ENCODE results near the gene RCL1.

RCL1 gene

DNA sequence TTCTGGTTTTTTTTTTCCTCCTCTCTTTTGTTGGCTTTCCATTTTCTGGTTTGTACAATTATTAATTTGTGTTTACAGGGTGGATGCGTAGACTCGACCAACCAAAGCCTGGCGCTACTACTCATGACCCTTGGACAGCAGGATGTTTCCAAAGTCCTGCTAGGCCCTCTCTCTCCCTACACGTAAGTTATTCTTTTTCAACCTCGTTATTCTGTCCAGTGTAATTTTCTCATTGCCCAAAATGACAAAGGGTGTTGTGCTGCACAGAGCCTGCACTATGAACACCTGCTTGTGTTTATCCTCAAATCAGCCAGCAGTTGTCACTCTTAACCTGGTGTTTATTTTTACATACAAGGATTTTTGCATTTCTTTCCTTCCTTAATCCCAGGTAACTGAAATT is 56.6 kb downstream of the RCL1 start:
- DNase-seq = no peak

DNA sequence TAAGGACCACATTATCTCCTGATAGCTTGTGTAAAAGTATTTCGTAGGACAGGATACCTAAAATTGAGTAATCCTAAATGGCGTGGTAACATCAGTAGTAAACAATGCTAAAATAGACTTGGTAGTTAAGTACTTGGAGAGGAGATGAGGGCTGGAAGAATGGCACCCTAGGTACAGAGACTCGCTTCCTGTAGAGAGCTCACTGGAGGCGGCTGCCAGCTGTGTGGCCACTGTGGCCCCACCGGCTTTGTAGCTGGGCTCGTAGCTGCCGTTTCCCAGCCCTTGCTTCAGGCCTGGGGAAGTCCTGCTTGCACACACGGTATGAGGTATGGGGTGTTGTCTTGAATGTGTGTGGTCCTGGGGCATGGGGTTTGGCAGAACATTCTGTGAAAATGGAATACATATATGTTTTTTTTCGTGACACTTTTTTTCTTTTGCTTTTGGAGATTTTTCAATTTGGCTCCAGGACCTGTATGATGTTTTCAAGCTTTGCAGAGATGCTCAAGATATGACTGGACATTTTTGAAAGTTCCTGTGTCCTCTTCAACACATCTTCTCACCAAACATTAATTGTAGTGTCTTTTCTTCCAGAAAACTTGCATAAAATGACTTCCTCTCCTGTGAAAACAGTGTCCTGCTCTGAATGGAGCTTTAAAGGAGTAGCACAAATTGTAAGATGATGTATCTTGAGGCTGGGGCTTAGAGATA is 58.0 kb downstream of the RCL1 start:
- DNase-seq = peak; percentile 55

DNA sequence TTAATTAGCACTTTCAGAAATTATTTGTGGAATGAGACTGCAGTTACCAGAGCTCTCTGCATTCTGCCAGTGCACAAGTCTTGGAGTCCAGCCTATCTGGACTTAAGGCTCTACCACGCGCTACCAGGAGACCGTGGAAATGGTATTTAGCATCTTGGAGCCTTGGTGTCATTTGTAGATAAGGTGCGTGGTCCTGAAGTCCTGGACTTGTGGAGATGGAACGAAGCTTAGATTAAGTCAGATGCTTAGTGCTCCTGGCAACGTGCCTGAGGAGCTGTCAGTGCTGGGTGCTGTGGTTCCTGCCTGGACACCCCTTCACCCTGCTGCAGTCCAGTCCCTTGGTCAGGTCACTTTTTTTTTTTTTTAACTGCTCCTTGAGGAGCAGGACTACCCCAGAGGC is 59.7 kb downstream of the RCL1 start:
- peak; percentile 100 for DNase-seq

DNA sequence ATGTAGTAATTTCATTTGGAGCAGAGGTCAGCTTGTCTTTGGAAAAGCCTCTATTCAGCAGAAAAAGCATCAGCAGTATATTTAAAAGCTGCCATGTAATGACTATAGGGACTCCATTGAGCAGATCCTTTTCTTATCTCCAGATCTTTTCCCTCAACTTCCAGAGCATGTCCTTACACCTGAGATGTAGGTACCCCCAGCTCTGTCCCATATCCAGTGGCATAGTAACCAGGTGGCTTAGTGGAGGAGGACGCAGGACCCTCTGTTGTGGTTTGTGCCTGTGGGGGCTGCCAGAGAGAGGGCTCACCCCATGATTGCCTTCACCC is 61.5 kb downstream of the RCL1 start:
- no peak for DNase-seq

DNA sequence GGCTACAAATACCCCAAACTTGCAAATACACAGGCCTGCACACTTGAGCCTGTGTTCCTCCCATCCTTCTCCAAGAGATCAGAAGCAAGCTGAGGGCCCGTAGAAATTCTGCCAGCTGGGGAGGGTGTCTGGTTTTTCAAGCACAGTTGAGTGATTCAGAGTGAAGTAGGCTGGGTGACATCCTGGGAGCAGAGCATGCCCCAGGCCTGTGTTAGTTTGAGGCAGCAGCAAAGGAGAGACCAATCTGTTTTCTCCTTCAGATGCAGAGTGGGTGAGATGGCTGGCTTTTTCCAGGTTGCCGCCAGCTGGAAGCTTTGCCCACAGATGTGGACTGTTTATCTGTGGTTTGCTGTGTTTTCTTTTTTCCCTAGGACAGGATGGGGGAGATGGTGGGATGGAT is 63.1 kb downstream of the RCL1 start:
- DNase-seq = no peak

DNA sequence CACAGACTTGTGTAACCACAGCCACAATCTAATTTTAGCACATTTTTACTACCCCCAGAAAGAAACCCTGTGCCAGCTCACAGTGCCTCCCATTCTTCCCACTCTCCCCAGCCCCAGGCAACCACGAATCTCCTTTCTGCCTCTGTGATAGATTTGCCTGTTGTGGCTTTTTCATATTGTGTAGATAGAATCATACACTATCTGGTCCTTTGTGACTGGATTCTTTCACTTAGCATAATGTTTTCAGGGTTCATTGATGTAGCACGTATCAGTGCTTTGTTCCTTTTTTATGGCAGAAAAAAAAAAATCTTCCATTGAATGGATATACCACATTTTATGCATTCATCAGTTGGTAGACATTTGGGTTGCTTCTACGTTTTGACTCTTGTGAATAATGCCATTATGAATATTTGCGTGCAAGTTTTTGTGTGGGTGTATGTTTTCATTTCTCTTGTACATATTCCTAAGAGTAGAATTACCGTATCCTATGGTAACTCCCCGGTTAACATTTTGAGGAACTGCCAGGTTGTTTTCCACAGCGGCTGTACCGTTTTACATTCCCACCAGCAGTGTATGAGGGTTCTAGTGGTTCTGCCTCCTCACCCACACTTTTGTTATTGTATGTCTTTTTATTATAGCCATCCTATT is 64.5 kb downstream of the RCL1 start:
- DNase-seq = peak; percentile 59

DNA sequence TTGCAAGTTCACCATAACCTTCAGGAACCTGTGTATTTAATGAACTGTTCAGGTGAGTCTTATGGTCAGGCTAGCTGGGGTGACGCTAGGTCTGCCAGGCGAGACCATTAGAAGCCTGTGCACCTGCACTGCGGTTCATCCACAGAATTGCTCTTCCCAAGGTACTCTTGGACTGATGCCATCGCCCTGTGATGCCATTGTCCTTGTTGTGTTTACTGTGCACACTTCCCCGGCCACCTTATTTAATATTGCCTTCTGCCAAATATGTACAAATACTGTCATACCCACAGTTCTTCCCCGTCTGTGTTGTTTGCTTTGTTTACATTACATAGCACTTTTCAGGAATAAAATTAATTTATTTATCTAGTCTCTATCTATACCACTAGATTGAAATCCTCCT is 66.3 kb downstream of the RCL1 start:
- DNase-seq = no peak

DNA sequence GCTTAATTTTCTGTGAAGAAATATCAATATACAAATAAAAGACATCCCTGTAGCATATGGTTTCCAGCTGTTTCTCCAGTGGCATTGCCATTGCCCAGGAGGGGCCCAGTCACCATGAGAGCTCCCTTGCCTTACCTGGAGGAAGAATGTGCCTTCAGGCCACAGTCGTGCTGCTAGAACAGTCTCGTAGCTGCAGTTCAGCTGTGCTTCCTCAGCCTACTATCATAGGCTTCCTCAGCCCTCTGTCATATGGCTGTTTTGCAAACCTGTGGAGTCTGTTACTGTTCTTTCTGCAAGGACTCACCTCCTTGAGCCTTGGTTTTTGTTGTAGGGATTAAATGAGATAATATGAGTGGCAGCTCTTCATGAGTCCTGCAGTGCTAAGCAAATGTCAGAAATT is 67.6 kb downstream of the RCL1 start:
- no peak for DNase-seq

DNA sequence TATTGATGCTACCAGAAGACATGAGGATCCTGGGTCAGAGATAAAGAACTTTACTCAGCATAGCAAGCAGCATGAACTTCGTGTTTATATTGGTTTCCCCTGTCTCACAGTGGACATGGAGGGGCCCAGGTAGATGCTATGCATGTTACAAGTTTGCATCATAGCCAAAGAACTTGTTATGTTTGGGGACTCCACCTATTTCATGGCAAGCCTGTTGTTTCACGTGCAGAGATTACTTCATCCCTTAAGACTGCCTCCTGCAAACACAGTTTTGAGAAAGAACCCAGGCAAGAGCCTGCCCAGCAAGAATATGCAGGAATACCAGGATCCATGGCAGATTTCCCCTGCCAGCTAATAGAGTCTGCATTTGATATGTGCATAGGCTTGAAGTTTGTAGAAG is 68.4 kb downstream of the RCL1 start:
- DNase-seq = no peak

DNA sequence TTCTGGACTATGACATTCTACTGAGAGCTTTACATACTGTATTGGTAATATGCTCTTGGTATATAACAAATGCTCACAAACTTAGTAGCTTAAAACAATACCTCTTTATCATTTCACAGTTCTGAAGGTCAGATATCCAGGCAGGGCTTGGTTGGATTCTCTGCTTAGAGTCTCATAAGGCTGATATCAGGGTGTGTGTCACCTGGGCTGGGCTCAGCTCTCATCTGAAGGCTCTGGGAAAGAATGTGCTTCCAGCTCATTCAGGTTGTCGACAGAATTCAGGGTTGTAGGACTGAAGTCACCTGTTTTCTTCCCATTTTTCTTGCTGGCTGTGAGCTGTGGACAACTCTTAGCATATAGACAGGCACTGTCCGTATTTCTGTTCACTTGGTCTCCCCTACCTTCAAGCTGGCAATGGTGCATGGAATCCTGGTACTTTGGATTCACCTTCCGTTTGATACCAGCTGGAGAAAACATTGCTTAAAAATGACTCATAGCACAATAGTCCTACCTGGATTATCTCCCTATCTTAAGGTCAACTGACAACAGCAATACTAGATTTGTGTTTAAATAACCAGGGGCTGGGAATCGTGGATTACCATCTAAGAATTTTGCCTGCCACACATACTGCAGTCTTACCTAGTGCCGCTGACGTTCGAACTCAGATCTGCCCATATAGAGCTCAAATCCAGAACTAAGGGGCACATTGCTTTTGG is 69.2 kb downstream of the RCL1 start:
- peak; percentile 47 for DNase-seq

DNA sequence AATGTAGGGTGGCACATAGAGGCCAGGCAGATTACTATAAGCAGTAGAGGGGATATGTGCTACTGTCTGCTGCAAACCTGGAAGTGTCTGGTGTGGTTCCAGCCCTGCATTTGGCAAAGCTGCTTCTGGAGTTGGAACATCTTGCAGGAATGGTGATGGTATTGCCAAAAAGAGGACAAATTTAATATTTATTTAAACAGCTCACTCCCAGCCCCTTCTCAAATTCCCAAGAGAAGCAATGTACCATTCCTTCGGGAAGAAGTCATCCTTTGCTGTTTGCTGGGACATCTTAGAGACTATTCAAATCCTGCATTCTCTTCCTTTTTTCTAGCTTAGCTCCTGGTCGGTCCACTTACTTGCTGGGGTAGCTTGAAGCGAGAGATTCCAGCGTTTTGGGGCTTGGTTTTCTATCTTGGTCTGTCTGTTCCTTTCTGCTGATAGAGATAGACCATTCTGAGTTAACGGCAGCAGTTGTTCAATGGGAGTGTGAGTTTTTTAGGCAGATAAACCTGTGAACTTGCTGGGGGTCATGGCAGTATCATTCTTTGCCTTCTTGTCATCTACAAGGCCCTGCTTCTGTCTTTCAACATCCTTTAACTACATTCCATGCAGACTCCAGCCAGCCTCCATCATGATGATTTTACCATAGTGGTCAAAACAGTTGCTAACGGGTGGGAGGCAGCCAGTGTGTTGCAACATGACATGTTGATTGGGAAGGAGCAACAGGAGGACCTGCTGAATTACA is 69.9 kb downstream of the RCL1 start:
- peak; percentile 97 for DNase-seq

DNA sequence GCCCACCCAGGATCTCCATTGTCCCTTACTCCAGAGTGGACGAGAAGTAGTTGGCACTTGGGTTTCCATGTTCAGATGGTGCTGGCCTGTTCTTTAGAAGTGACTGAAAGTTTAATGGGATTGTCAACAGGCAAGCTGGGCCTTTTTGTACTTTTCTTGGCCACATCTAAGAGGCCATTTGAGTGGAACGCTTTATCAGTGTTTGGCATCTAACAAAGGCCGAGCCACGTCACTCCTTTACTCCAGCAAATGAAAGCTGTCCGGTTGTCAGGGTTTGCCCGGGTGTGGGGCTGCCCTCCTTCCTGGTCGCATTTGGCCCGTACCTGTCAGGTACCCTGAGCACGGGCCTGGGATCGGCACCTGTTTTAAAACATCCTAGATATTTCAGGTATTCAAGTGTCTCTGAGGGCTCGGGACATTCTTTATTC is 71.5 kb downstream of the RCL1 start:
- no peak for DNase-seq

DNA sequence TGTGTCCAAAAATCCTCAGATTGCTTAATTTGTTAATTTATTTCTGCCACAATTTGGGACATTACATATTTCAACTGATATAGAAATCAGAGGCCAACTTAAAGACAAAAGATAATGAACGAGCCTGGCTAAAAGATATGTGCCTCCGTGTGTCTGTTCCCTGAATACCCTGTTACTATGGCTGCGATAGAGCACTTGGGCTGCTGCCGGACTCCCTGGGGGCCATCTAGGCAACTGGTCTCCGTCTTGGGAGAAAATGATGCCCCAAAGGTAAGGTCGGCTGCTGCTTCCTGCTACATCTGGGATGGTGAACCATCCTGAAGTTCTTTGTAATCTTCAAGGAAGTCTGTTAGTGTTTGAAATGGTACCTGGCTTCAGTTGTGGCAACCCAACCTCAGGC is 72.0 kb downstream of the RCL1 start:
- DNase-seq = no peak

DNA sequence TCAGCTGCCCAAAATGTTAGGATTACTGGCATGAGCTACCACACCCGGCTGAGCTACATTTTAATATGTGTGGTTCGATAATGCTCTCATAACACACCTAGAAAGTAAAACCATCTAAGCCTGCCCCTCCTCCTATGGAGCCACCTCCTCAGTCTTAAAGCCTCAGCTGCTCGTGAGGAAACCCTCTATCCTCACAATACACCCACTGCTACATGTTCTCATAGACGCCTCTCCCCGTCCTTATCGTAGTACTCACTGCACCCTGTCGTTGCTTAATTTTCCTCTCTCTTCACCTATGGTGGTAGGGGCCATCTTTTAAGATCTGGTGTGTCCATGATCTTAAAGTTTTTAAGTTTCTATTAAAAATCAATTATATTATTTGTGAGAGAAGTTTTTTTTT is 72.9 kb downstream of the RCL1 start:
- peak; percentile 78 for DNase-seq

DNA sequence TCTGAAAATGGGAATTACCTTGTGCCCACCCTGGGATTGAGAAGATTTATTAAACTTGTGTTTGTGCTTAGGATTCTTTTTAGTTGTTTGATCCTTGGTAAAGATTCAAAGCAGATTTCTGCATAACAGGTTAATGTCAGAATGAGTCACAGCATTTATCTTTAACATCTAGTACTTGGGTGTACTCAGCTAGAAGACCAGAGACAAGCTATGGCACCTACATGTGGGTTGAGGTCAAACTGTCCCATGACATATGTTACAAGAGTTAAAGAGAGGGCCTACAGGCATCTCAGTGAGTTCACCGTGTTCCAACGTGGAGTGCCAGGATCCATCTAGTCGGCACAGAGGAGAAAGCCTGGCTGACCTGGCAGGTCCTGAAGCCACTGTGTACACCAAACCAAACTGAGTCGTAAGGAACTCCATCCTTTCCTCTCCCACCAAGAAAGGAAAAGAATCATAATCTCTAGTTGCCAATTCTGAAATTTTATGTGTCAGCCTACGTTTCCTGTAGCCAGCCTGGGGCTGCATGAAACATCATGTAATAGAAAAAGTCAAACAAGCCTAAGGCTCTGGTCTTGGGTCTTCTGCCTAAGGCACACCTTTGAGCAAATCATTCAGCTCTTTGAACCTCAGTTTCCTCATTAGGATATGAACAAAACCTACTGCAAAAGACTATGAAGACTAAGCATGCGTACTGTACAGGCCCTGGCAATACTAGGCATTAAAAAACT is 73.7 kb downstream of the RCL1 start:
- peak; percentile 62 for DNase-seq

DNA sequence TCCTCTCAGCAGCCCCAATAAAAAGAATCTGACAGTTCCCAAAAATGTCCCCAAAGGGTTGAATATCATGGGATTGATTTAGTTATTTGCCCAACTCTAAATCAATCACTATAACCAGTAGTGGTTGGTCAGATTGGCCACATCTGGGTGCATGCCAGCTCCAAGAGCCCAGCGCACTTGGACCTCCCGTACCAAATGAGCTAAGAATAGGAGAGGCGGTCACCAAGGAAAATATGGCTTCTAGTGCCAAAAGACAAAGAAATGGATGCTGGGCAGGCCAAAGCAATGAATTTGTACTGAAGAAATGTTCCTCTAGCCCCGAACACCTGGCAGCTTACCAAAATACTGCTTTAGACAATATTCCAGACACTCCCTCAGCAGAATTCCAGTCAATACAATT is 80.3 kb downstream of the RCL1 start:
- no peak for DNase-seq

DNA sequence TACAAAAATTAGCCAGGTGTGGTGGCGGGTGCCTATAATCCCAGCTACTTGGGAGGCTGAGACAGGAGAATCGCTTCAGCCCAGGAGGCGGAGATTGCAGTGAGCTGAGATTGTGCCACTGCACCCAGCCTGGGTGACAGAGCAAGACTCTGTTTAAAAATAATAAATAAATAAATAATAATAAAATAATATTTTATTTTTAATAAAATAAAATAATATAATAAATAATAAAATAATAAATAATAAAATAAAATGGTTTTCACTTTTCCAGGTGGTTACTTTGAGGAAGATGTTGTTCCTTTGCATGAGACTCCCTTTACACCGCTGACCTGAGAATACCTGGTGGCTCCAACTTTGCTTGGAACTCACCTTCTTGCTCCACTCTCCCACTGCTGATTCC is 82.8 kb downstream of the RCL1 start:
- no peak for DNase-seq

DNA sequence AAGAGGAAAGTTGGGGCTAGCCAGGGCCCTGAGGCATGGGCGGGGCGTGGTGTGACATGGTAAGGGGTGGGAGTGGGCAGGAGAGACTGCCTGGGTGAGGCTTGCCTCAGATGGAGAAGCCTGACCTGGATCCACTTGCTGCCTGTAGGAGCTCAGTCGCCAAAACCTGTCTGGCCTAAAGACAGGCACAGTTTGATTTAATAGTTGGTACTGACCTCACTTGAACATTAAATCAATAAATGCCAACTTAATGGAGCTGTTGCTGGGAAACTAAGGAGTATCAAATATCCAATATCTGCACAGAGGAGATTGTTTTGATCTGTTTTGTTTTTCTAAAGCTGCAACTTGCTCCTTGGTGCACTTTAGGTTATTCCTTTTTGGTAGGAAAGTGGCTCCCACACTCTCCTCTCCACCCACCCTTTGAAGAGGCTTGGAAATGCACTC is 86.4 kb downstream of the RCL1 start:
- no peak for DNase-seq

DNA sequence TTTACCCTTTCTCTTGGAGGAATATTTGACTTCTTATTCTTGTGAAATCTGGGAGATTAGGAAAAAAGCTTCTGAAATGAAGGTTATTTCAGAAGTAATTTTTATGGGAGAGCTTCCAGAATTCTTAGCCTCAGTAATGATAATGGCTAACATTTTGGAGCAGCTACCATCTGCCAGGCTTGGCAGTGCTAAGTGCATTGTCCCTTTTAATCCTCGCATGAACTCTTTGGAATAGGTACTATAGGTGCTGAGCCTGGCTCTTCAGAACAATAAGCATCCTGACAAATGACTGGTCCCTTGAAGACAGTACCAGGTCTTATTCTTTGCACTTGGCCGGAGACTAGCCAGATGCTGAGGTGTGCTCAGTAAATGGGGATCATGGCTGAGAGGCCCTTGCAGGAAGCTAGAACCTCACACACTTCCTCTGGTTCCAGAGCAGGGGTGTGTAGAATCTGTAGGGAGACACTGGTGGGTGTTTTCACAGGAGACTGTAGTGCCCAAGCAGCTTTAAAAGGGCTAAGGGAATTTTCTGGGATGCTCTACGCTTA is 90.7 kb downstream of the RCL1 start:
- no peak for DNase-seq

DNA sequence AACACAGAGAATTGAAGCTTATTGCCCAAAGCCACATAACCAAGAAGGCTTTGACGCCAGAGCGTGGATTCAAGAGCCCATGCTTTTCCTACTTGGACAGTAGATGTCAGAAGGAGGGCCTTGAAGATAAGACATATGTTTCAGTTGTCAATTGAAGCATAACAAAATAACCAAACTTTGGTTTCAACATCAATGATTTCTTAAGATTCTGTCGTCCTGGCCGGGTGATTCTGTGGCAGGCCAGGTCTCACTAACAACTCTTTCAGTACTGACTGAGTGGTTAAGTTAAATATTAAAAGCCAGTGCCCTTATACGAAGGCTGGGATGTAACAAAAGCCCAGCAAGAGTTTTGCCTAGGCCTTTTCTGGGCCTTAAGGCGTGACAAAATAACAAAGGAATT is 94.0 kb downstream of the RCL1 start:
- DNase-seq = no peak

DNA sequence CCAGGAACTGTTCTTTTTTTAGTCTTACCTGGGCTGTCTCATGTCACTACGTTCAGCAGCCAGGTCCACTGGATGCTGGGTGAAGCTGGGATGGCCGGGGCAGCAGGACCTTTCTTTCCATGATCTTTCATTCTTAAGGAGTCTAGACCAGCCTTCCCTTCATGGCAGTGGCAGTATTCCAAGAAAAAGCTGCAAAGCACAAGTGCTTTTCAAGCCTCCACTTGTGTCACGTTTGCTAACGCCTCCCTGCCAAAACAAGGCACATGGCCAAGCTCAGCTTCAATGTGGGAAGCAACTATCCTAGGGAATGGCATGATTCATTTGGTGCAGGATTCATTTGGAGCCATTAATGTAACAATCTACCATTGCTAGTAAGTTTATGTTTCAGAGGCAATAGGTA is 94.8 kb downstream of the RCL1 start:
- no peak for DNase-seq

DNA sequence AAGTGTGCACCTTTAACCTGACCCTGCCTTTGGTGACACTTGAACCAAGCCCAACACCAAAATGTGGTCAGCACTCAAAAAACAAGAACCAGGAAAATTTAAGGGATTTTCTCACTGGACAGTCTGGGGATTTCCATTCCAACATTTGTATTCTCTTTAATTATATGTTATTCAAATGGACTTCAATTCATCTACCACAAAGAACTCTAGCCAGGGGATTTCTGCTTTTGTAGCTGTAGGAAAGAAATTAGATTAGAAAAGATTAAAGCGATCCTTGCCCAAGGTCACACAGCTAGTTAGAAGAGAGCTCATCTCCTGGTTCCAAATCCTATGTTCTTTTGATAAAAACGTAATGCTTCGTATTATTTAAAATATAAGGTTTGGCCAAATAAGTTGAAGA is 97.5 kb downstream of the RCL1 start:
- no peak for DNase-seq

DNA sequence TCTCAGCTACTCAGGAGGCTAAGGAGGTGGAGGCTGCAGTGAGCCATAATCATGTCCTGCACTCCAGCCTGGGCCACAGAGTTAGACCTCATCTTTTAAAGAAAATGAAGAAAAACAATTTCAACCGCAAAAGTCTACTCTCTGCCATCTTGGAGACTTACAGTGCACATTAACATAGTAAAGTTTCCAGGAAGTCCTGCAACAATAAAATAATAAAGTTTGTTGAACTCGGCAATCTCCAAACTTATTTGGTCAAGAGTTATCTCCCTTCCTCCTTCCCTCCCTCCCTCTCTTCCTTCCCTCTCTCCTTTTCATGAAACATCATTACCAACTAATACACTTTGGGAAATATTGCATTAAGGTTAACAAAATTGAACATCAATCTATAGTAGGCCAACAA is 98.2 kb downstream of the RCL1 start:
- no peak for DNase-seq

All from hematopoietic multipotent progenitor cell treated with erythropoietin and hydrocortisone succinate and interleukin-3 and kit ligand, for 8 days (in vitro differentiated cells).